Omental fat pad (tissue), 4 donors: Measurements from ENCODE around the gene PCBD2. TPM values are rescaled to one million over a fixed set of nuclear protein-coding genes. Genes with fewer than 3 reads are reported as not detected.

Source experiments
- ATAC-seq: fragments of 150-250 bp; one replicate; pipeline ENCODE4 v1.9.1; 2016; ENCODE audit warnings: mild to moderate bottlenecking, moderate library complexity; ENCODE audit not compliant: low FRiP score
- DNase-seq: peaks from one replicate; pipeline ENCODE4 v3.0.0-alpha.2; 2019; ENCODE audit warnings: low spot score
- total RNA-seq, 4 donors: library from RNA; depleted of rRNA; stranded (reverse); fragments of >200 nt; gene quantifications; one replicate each; pipeline ENCODE4 v1.1.0, GENCODE V29; 2016
- TF ChIP-seq, protein P1 (sequence below), 3 donors: fragments of 450-650 bp; IDR thresholded peaks; one replicate each; pipeline ENCODE4 v1.5.1; 2016 to 2017; ENCODE audit warnings: antibody characterized with exemption in 3 of 3, mild to moderate bottlenecking in 3 of 3, moderate library complexity in 2 of 3

Gene PCBD2
- total RNA-seq, 4 donors from 2014 or later = 5.4 to 10.3 (median 7.3) TPM

DNA sequence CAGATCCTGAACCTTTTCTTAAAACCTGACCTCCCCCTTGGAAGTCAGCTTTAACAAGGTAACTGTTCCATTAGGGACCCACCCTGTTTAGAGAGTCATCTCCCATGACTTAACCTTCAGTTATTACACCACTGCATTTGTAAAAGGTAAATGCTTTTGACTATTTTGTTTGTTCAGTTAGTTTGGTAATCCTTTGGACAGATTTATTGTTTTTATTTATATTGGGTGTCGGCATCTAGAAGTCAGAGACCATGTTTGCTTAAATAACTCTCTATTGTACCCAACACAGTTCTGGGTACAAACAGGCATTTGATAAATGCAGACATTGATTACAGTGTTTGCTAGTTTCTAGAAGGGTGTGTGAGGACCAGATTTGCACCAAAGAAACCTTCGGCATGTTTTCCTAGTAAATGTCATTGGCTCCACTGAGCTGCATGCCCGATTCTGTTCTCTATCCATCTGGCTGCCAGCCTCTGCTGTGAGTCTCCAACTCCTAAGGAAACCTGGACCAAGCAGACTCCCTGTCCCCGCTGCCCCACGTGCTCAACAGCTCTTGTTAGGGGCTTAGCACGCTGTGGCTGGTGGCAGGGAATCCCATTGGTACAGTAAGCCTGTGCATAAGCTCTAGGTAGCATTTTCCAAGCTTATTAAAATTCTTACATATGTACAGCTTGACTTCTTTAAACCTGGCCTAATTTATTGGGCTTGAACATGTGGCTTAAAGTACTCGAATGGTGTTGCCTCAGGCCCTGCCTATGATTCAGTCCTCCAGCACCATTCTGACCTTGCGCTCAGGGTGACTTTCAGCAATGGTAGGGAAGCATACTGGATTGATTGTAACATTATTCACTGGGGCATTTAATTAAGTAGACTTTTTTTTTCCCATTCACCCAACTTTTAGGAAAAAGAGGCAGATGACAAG is 6.6 kb downstream of the PCBD2 start:
- ATAC-seq (no peak), DNase-seq (no peak)
- TF ChIP-seq, protein P1, sequence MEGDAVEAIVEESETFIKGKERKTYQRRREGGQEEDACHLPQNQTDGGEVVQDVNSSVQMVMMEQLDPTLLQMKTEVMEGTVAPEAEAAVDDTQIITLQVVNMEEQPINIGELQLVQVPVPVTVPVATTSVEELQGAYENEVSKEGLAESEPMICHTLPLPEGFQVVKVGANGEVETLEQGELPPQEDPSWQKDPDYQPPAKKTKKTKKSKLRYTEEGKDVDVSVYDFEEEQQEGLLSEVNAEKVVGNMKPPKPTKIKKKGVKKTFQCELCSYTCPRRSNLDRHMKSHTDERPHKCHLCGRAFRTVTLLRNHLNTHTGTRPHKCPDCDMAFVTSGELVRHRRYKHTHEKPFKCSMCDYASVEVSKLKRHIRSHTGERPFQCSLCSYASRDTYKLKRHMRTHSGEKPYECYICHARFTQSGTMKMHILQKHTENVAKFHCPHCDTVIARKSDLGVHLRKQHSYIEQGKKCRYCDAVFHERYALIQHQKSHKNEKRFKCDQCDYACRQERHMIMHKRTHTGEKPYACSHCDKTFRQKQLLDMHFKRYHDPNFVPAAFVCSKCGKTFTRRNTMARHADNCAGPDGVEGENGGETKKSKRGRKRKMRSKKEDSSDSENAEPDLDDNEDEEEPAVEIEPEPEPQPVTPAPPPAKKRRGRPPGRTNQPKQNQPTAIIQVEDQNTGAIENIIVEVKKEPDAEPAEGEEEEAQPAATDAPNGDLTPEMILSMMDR (IDR thresholded peaks at IDR 0.05) = no peak

- TF ChIP-seq, protein P1 (IDR thresholded peaks at IDR 0.05) = no peak
- ATAC-seq (no peak), DNase-seq (no peak)
Observed at GRCh38 chr5:134913254-134913653, 8.3 kb downstream of the PCBD2 start.

DNA sequence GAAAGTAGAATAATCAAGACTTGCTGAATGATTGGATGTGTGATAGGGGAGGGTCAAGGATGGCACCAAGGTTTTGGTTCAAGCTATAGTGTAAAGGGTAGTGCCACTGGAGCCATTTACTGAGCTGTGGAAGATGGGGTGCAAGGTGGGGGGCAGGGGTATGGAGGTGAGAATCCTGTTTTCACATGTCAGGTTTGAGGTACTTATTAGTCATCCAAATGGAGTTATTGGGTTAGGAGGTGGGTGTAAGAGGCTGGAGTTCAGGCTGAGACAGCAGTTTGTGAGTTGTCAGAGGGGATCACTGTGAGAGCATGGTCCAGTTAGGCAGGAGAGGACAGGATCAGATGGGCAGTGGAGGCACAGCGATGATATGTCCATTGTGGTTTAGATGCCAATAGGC is 8.9 kb downstream of the PCBD2 start:
- ATAC-seq = no peak
- TF ChIP-seq, protein P1 (IDR thresholded peaks at IDR 0.05) = no peak
- DNase-seq = no peak

DNA sequence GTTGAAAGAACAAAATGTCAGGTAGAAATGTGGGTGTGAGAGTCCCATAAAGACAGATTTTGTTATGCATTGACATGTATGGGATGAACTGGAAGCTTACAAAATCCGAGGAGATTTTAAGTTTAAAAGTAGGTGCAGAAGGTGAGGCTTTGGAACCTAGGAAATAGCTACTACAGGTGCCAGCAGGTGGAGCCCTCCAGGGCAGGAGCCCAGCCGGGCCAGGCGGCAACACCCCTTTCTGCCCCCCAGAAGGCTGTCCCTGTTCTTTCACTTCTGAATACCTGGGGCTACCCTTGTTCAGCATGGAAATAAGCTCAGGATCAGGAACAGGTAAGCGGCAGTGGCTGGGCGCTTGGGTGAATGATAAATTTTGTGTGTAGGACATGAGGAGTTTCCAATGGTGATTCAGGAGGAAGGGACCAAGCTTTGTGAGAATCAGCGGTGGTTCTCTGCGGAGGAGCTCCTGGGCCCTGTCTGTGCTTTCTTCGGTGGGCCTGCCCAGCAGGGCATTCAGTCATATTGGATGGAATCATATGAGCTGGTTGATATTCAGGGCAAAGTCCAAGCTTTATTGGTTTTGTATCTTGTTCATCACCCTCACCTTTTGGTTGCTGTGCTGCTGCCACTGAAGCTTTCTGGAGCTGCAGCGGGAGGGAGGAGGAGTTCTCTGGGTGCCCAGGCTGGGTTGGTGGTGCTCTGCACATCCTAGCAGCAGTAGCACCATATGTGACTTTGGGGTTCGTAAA is 12.3 kb downstream of the PCBD2 start:
- TF ChIP-seq, protein P1 (IDR thresholded peaks at IDR 0.05) = no peak
- DNase-seq (no peak), ATAC-seq (no peak)

- DNase-seq (no peak), ATAC-seq (no peak)
- TF ChIP-seq, protein P1 (IDR thresholded peaks at IDR 0.05) = no peak
Observed at GRCh38 chr5:134918861-134919260, 13.9 kb downstream of the PCBD2 start.

GRCh38 chr5:134920848-134921575 is 16.1 kb downstream of the PCBD2 start:
- TF ChIP-seq, protein P1 (IDR thresholded peaks at IDR 0.05) = no peak
- ATAC-seq = no peak

More at GRCh38 chr5:134920848-134921575, 16.1 kb downstream of the PCBD2 start:
- DNase-seq = no peak
